ENCODE data around the gene NDUFS5. TPM values are rescaled to one million over a fixed set of nuclear protein-coding genes. Genes with fewer than 3 reads are reported as not detected.
"Not testable (repeated sequence)": the region's sequence is repeated elsewhere in the genome, so short reads cannot be mapped to it uniquely, and the experiment has no call there.

Gene NDUFS5
- total RNA-seq, 1 donor from 2014 or later = 692 TPM

DNA sequence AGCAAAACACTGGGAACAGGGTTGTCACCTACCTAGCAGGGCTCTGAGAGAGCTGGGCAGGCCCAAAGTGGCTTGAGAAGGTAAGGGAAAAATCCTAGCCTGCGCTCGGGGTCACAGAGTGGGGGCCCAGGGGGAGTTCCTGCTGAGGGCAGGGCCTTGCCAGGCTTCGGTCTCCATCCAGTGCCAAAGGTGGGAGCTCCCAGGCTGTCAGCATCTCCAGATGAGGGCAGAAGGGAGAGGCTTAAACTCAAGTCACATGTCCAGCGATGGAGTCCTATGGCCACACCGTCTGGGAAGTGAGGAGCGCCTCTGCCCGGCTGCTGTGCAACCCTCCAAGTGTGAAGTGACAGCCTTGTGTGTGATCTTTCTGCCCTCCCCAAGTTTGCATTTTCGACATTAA, 11.2 kb upstream of the NDUFS5 start:
- DNase-seq (ENCODE audit: low read depth, low spot score) = not testable (repeated sequence)

DNA sequence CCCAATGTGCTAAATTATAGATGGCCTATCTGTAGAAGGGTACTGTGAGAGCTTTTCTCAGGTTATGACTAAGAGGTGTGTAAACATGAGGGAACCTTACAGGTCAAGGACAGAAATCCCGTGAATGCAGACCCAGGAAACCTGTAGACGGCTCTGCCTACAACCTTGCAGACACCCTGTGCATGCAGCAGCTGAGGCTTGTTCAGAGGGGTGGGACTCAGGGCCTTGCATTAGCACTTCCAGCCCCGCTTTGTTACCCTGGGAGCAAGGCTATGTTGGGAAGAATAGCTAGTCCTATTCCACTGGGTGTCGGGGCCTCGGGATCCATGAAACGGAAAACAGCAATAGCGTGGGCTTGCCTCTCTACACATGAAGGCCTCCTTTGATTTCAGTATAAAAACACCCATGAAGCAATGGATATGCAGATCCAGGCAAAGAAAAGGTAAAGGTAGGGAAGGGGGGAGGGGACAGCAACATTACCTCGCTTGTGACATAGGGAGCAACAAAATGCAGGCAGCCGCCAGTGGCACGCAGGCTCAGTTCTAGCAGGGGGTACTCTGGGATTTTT, 9.5 kb upstream of the NDUFS5 start:
- no peak for DNase-seq (ENCODE audit: low read depth, low spot score)

DNA sequence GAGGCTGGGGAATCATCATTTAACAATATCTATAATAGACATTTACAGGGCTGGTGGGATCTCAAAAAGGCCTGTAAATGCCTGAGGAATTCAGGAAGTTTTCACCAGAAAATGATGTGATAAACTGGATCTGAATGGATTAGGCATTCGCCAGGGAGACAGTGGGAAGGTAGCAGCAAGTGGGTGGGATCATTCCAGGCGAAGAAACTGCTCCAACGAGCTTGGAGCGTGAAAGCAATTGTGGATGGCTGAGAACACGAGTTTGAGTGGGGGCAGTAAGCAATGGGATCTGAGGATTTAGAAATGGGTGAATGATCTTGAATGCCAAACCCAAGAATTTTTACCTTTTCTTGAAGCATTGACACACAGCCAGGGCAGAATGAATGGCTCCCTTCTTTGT, 8.9 kb upstream of the NDUFS5 start:
- no peak for DNase-seq (ENCODE audit: low read depth, low spot score)

DNA sequence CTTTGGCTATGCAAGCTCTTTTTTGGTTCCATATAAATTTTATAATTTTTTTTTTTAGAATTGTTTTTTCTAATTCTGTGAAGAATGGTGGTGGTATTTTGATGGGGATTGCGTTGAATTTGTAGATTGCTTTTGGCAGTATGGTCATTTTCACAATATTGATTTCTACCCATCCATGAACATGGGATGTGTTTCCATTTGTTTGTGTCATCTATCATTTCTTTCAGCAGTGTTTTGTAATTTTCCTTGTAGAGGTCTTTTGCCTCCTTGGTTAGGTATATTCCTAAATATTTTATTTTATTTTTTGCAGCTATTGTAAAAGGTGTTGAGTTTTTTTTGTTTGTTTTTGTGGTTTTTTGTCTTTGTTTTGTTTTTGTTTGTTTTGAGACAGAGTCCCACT, 5.7 kb upstream of the NDUFS5 start:
- not testable (repeated sequence) for DNase-seq (ENCODE audit: low read depth, low spot score)

DNA sequence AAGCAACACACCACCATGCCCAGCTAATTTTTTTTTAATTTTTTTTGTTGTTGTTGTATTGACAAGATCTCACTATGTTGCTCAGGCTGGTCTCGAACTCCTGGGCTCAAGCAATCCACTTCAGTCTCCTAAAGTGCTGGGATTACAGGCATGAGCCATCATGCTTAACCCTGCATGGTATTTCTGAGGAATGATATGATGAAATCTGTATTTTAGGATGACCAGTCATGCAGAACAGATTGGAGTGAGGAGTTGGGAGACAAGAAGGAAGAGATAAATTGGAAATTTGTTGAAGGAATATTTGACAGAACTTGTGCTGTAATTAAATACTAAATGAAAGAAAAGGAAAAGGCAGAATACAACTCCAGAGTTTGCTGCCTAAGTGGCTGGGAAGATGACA, 4.7 kb upstream of the NDUFS5 start:
- no peak for DNase-seq (ENCODE audit: low read depth, low spot score)

DNA sequence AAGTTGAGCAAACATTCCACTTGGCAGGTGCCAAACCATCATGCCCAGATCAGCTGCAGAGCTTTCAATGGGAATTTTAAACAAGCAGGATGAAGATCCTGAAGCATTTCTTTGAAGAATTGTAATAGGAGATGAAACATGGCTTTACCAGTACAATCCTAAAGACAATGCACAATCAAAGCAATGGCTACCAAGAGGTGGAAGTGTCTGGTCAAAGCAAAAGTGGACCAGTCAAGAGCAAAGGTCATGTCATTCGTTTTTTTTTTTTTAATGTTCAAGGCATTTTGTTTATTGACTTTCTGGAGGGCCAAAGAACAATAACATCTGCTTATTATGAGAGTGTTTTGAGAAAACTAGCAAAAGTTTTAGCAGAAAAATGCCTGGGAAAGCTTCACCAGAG, 3.0 kb upstream of the NDUFS5 start:
- DNase-seq (ENCODE audit: low read depth, low spot score) = no peak

DNA sequence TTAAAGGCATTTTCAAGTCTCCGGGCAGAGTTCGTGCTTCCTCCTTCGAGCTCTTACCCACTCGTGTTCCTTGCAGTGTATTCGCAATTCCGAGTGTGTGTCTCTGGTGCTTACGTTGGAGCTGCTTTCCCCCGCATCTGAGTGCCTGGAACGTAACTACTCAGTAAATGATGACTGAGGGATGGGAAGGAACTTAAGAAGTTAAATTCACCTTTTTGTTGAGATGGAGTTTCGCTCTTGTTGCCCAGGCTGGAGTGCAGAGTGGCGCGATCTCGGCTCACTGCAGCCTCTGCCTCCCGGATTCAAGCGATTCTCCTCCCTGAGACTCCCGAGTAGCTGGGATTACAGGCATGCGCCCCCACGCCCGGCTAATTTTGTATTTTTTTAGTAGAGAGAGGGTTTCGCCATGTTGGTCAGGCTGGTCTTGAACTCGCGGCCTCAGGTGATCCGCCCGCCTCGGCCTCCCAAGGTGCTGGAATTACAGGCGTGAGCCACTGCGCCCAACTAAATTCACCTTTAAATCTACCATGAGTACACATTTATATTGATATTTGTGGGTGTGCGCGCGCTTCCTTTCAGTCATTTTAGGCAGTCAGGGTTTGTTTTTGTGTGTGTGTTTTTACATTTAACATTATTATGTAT, 837 bp downstream of the NDUFS5 start:
- no peak for DNase-seq (ENCODE audit: low read depth, low spot score)

DNA sequence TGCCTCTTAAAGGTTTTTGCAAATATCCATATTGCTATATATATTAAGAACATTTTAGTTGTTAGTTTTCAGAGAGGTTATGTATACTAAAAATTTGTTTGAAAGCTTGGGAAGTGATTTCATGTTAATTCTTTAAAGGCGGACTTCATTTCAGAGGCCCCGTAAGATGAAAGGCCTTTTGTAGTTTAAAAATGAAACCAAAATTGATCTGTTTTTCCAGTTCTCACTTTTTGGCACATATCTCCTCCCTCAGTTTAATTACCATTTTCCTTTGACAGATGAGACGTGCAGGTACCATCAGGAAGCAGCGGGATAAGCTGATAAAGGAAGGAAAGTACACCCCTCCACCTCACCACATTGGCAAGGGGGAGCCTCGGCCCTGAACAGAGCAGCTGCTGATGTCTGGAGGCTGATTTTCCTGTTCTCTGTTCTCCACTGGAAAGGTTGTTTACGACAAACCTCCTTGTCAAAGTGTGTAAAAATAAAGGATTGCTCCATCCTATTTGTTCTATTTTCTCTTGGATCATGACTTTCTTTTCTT, 8.0 kb downstream of the NDUFS5 start:
- no peak for DNase-seq (ENCODE audit: low read depth, low spot score)

DNA sequence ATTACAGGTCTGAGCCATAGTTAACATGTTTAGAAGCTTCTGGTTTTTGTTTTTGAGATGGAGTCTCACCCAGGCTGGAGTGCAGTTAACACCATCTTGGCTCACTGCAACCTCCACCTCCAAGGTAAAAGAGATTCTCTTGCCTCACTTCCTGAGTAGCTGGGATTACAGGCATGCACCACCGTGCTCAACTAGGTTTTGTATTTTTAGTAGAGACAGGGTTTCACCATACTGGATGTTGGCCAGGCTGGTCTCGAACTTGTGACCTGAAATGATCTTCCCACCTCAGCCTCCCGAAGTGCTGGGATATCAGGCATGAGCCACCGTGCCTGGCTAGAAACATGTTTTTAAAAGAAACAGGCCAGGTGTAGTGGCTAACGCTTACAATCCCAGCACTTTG, 10.5 kb downstream of the NDUFS5 start:
- no peak for DNase-seq (ENCODE audit: low read depth, low spot score)

DNA sequence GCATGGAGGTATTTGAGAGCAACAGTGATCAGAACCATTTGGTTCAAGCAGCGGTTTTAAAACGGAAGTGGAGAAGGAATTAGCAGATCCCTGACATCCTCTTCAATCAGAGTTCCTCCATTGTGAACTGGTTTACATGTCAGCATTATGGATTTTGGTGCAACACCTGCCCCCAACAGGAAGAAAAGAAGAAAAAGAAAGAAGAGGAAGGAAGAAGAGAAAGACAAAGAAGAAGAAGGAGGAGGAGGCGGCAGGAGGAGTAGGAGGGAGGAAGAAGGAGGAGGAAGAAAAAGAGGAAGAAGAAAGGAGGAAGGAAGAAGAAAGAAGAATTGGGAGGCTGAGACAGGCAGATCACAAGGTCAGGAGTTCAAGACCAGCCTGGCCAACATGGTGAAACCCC, 17.4 kb downstream of the NDUFS5 start:
- no peak for DNase-seq (ENCODE audit: low read depth, low spot score)

DNA sequence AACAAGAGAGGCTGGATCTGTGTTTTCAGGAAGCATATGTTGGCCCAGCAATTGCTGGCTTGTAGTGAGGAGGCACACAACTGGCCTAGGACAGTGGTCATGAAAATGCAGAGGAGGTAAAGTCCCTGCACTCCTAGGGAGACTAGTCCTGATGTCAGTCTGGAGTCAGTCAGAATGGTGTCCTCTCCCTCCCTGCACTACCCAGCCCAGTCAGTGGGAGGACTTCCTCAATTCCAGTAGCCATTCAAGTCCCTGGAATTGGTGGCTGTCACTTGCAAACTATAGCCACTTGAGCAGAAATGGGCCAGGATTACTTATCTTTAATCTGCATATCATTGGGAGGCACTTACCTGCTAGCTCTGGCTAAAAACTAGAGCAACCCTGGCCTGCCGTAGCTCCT, 18.6 kb downstream of the NDUFS5 start:
- no peak for DNase-seq (ENCODE audit: low read depth, low spot score)

DNA sequence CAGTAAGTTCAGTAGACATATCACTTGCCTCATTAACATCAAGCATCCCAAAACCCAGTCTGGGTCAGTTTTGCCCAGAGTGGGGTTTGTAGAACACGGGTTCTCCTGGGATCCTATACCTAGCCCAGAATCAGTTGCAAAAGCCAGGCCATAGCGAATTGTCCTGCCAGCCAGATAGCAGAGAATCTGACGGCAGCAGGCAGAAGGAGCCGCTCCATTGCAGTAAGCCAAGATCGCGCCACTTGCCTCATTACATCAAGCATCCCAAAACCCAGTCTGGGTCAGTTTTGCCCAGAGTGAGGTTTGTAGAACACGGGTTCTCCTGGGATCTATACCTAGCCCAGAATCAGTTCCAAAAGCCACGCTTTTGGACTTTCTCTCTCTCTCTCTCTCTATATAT, 19.1 kb downstream of the NDUFS5 start:
- no peak for DNase-seq (ENCODE audit: low read depth, low spot score)

DNA sequence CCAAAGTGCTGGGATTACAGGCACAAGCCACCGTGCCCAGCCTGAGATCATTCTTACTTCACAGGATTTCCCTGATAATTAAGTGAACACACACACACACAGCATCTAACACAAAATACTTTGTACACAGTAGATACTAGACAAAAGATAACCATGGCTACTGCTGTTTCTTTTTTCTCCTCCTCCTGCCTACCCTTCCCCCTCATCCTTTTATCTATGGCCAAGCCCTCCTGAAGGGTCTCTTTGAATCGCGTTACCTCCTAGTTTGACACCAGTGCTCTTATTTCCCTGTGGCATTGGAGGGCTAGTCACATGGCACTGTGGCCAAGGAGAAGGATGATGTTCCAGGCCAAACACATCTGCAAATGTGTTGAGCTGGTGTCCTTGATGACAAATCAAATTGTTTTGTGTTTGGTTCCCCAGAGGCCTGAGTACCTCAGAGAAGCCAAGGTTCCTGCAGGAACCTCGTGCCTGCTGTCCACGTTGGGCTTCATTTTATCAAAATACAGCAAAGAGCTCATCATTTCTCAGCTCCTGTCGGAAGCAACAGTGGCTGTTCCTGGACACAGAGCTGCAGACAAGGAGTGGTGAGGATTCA, 20.6 kb downstream of the NDUFS5 start:
- DNase-seq (ENCODE audit: low read depth, low spot score) = no peak

DNA sequence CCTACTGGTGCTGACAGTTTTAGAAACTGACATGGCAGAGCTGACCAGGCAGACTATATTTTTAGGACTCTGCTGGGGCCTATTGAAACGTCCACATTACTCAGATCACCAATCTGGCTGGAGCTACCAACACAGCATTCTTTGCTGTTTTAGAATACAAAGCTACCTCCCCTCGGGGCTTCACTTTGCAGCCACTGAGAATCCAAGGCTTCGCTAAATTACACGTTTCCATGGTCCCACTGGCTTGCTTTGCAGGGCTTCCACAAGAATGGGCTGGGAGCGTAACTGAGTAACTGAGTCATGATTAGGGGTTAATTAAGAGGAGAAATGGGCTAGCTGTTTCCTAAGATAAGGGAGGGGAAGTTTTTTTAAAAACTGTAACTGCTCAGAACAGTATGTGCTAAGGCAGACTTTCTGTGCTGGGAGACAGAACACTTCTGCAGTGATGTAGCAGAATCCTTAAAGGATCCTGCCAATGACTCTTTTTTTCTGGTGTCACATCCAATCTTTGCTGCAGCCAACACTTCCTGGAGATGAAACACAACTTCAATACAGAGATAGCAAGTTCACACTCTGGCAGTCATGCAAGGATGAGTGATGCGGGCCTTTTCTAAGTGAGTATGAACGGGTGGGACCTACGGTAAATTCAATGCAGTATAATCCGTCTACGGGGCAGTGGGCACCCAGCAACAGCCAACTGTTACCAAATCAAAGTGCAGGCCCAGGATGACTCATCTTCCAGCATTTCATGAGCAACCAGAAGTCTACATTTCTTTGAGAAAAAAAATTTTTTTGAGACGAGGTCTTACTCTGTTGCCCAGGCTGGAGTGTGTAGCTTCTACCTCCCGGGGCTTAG, 21.5 kb downstream of the NDUFS5 start:
- peak; percentile 60 for DNase-seq (ENCODE audit: low read depth, low spot score)

DNA sequence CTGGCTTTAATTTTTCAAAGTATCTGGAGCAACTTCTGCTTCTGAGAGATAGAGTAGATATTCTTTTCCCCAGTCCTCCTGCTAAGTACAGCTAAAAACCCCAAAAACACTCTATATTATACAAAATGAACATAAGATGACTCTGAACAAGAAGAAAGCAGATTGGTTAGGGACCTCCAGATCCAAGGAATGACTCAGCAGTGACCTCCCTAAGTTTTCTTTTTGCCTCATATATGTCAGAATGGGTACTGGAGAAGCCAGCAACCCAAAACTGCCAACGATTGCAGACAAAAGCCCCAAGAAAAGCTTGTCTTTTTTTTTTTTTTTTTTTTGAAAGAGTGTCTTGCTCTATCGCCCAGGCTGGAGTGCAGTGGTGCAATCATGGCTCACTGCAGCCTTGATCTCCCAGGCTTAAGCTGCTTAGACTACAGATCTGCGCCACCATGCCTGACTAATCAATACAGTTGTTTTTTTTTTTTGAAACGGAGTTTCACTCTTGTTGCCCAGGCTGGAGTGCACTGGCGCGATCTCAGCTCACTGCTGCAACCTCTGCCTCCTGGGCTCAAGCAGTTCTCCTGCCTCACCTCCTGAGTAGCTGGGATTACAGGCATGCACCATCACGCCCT, 22.7 kb downstream of the NDUFS5 start:
- no peak for DNase-seq (ENCODE audit: low read depth, low spot score)

DNA sequence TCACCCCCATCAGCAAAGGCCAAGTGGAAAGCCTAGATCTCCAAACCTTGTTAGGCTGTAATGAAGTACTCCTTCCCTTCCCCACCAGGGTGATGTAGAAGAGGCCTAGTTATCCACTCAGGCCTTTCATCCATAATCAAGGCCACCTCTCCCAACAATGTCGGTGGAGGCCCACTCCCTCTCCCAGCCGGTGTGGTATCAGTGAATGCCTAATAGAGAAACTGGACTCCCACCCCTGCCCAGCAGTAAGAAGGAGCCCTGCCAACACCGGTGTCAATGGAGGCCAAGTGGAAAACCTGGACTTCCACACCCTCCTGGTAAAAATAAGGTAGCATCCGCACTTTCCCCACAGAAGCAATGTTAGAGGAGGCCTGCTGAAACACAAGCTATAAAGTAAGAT, 23.9 kb downstream of the NDUFS5 start:
- DNase-seq (ENCODE audit: low read depth, low spot score) = no peak

DNA sequence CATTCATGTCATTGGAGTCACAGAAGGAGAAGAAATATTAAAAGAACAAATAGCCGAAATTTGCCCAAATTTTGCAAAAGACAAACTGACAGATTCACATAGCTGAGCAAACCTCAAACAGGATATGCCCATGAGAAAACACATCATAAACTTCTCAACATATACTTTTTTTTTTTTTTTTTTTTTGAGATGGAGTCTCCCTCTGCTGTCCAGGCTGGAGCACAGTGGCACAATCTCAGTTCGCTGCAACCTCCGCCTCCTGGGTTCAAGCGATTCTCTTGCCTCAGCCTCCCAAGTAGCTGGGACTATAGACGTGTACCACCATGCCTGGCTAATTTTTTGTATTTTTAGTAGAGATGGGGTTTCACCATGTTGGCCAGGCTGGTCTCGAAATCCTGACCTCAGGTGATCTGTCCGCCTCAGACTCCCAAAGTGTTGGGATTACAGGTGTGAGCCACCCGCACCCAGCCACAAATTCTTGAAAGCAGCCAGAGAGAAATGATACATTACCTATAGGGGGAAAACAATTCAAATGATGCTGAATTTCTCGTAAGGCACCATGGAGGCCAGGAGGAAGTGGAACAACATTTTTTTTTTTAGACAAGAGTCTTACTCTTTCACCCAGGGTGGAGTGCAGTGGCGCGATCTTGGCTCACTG, 25.2 kb downstream of the NDUFS5 start:
- not testable (repeated sequence) for DNase-seq (ENCODE audit: low read depth, low spot score)

DNA sequence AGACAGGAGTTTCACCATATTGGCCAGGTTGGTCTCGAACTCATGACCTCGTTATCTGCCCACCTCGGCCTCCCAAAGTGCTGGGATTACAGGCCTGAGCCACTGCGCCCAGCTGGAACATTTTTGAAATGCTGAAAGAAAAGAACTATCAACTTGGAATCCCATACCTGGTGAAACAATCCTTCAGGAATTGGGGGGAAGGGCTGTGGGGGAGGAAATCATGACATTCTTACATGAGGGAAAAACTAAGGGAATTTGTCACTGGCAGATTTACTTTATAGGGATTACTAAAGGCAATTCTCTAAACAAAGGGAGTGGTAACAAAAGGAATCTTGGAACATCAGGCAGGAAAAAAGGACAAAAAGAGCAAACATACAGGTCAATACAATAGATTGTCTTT, 25.8 kb downstream of the NDUFS5 start:
- DNase-seq (ENCODE audit: low read depth, low spot score) = no peak

DNA sequence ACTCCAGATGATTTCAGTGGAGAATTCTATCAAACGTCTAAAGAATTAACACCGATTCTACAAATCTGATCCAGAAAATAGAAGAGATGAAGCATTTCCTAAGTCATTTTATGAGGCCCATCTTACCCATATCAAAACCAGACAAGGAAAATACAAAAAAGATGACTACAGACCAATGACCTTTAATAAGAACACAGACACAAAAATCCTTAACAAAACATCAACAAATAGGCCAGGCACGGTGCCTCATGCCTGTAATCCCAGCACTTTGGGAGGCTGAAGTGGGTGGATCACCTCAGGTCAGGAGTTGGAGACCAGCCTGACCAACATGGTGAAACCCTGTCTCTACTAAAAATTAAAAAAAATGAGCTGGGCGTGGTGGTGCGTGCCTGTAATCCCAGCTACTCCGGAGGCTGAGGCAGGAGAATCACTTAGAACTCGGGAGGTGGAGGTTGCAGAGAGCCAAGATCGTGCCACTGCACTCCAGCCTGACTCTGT, 29.1 kb downstream of the NDUFS5 start:
- DNase-seq (ENCODE audit: low read depth, low spot score) = not testable (repeated sequence)

DNA sequence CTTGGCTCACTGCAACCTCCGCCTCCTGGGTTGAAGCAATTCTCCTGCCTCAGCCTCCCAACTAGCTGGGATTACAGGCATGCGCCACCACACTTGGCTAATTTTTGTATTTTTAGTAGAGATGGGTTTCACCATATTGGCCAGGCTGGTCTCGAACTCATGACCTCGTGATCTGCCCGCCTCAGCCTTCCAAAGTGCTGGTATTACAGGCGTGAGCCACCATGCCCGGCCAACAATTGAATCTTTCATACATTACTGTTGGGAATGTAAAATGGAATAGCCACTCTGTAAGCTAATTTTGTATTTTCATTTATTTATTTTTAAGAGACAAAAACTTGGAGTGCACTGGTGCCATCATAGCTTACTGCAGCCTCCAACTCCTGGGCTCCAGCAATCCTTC, 35.4 kb downstream of the NDUFS5 start:
- DNase-seq (ENCODE audit: low read depth, low spot score) = not testable (repeated sequence)

DNA sequence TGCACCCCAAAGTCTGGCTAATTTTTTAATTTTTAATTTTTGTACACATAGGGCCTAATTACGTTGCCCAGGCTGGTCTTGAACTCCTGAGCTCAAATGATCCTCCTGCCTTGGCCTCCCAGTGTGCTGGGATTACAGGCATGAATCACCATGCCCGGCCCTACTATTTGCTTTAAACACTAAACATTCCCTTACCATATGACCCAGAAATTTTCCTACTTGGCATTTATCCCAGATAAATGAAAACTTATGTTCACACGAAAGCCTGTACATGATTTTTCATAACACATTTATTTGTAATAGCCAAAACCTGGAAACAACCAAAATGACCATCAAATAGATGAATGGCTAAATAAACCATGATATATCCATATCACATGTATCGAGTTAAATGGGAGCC, 35.8 kb downstream of the NDUFS5 start:
- DNase-seq (ENCODE audit: low read depth, low spot score) = no peak

All from pulmonary artery endothelial cell (primary cell).